GM18511 (cell line): ENCODE measurements around the gene CACTIN.
"Not testable (repeated sequence)": the region's sequence is repeated elsewhere in the genome, so short reads cannot be mapped to it uniquely, and the experiment has no call there.

ENCODE experiments used
- ATAC-seq: cut with Tn5 transposase; IDR thresholded peaks from one replicate; pipeline ENCODE4 v1.9.1; 2021; ENCODE audit warnings: mild to moderate bottlenecking, moderate library complexity; ENCODE audit not compliant: unreplicated experiment

CACTIN gene

GRCh38 chr19:3647102-3647501 lies 20.5 kb upstream of the CACTIN start:
- ATAC-seq, result not testable (repeated sequence)

GRCh38 chr19:3646336-3647092 lies 19.9 kb upstream of the CACTIN start:
- no peak for ATAC-seq

DNA sequence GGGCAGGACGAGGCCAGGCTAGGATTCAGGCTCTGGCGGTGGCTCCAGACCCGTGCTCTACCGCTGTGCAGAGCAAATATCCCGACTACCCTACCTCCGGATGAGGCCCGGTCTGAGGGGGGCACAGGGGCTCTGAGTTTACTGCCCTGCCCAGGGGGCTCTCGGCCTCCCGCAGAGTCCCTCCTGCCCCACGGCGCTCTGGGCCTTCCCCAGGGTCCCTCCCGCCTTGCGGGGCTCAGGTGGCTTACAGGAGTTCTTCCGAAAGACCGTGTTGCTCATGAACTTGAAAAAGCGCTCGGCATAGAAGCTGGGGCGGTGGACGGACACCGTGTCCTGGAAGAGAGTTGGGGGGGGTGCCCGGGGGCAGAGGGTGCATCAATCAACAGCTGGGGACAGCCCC lies 19.1 kb upstream of the CACTIN start:
- no peak for ATAC-seq

GRCh38 chr19:3645067-3645396 lies 18.4 kb upstream of the CACTIN start:
- no peak for ATAC-seq

DNA sequence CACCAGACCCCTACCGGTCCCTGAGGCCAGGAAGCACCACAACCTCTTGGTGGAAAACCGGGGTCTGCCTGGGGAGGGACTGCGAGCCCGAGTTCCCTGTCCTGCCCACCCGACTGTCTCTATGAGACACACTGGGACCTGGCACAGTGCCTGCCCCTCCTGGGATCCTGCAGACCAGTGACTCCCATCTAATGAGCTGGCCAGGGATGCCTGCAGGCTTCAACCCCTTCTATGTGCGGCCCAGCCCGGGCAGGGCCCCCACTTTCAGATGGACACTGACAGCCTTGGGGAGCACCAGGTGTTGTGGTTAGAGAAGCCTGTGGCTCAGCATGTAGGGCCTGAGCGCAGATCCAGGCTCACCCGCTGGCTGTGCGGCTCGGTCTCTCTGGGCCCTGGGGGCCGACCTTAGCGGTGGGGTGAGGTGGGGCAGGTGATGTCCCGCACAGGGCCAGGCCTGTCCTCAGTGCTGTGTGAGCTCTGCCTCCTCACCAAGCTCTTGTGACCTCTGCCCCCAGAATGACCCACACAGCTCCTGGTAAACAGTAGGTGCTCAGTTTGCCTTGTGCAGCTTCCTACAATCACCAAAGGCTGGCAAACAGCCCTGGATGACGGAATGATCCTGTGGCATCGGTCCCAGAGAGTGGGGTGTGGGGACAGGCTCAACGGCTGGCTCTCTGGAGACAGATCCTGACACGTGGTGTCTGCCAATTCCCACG lies 17.9 kb upstream of the CACTIN start:
- no peak for ATAC-seq

DNA sequence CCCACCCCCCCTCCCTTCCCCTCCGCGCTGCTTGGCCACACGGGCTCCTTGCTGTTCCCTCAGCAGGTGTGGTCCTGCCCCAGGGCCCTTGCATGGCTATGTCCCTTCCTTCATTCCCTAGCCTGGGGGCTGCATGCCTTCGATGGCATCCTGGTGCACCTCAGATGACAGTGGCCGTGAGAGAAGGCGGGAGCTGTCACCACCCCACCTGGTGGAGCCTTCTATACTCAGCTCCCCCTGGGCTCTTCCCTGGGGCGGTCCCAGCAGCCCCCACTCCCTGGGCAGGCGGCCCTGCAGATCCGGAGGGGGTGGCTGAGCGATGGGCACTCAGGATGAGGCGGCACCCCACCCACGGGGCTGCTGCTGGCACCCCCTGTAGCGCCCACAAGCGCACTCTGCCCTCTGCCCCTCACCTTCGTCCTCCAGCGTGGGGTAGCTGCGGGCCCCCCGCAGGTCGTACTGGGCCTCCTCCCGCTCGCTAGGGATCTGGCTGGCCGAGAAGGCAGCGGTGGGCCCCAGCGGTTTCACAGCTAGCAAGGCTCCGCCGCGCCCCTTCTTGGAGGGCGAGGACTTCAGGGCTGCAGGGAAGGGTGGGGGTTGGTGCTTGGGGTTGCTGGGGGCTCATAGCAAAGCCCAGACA lies 17.2 kb upstream of the CACTIN start:
- no peak for ATAC-seq

DNA sequence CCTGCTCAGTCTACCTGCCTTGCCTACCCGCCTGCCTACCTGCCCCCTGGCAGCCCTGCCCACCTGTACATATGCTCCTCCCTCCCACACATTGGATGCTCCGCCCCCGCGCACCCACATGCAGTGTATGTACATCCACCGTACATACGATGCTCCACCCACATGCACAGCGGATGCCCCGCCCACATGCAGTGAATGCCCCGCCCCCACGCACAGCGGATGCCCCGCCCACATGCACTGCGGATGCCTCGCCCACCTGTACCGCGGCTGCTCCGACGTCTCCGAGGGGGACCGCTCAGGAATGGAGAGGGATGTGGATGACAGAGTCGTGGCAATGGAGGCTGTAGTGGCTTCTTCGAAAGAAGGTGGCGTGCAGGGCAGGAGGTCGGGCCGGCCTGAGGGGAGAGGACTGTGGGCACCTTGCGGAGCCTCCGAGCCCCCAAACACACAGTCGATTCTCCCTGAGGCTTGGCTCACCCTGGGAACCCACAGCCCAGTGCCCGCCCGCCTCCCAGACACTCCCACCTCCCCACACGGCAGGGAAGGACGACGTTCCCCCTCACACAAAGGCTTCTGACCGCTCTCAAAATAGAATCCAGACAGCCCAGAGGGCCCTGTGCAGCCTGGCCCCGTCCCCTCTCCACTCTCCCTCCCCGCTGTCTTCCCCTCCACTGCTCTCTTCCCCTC lies 16.5 kb upstream of the CACTIN start:
- ATAC-seq, result no peak

- ATAC-seq, result no peak
Observed at GRCh38 chr19:3642296-3642695, 15.7 kb upstream of the CACTIN start.

DNA sequence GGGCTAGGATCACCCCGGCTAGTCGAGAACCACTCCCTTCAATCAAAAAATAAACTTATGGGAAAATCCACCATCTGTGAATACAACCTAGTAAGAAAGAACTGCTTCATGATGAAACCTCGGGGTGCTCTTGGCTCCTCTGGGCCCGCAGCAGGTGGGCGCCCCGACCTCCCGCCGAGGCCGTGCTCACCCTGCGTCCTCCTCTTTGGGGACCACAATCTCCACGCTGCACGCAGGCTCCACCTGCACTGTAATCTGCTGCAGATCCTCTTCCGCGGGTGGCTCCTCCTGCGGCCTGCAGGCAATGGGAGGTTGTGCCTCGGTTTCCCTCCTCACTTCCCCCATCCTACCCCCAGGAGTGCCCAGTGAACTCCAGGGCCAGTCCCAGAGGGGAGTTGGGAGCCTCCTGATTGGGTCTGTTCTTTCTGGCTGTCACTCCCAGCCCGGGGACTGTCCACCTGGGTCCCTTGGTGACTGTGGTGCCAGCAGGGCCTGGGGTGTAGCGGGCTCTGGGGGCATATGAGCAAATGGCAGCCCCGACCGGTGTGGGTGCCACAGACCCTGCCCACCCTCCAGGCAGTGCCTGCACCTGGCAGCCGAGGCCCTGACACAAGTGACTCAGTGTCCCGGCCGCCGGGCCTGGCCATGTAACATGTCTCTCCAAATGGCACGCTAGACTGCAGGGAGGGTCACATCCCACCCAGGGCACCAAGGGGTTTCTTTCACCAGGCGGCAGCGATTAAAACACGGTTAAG lies 15.1 kb upstream of the CACTIN start:
- ATAC-seq, result no peak

- no peak for ATAC-seq
Observed at GRCh38 chr19:3639479-3639878, 12.9 kb upstream of the CACTIN start.

DNA sequence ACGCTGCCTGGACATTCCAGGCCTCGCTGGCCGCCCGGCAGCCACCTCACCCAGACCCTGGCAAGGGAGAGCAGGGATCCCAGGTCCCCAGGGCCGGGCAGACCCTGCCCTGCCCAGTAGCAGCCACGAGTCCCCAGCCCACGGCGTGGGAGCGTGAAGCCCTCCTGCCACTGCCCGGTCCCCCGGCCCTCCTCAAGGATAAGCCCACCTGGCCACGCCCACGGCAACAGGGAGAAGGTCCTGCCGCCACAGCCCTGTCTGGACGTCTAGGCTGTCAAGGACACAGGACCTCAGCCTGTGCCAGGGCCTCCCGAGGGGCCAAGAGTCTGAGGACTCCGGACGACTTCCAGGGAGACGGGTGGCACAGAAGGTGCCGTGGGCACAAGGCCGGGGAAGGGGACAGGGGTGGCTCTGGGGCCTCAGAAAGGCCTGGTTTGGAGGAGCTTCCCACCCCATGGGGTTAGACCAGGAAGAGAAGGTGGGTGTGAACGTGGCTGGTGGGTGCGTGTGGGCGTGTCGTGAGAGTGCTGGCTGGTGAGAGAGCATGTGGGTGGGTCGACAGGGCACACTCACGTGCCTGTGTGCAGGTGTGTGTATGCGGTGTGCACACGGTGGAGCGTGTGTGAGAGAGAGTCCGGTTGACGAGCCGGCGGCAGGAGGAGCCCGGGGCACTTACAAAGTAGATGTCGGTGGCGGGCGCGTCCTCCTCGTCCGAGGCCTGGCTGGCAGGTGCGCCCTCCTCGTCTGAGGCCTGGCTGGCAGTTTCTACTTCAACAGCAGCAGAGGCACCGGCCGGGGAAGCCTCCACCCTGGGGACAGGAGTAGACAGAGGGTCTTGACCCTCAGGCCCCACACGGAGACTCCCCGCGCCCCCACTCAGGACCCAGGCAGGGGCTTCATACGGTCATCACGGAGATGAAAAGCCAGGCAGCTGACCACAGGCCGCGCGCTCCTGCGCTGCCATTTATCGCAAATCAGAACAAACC lies 11.9 kb upstream of the CACTIN start:
- no peak for ATAC-seq

GRCh38 chr19:3637621-3638020 lies 11.0 kb upstream of the CACTIN start:
- no peak for ATAC-seq

- no peak for ATAC-seq
Observed at GRCh38 chr19:3636962-3637361, 10.4 kb upstream of the CACTIN start.

DNA sequence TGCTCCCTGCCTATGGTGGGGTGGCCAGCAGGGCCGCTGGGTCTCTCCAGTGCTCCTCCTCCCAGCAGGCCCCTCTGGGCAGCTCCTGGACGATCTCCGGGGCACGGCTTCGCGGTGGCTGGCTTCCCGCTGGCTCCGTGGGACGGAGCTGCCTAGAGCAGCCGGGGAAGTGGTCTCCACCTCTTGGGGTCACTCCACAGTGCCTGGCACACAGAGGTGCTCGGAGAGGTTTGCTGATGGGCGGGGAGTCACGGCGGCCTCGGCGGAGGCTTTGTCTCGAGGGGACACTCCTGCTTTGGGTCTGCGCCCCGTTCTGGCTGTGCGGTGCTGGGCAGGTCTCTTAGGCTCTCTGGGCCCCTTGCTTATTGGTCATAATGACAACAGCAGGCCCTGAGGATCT lies 9.9 kb upstream of the CACTIN start:
- ATAC-seq, result no peak

GRCh38 chr19:3634496-3635045 lies 8.0 kb upstream of the CACTIN start:
- no peak for ATAC-seq

- ATAC-seq, result no peak
Observed at GRCh38 chr19:3633559-3633988, 7.0 kb upstream of the CACTIN start.

GRCh38 chr19:3632739-3633558 lies 6.4 kb upstream of the CACTIN start:
- no peak for ATAC-seq

GRCh38 chr19:3632098-3632497 lies 5.5 kb upstream of the CACTIN start:
- ATAC-seq, result no peak
